Medulla oblongata (tissue), 1 donor: Measurements from ENCODE around the gene SYCN.
A peak's percentile ranks its signal among the peaks of the same experiment; 100 is the strongest.

Source experiments
- DNase-seq: peaks from one replicate; pipeline ENCODE4 v3.0.0-alpha.2; 2015; ENCODE audit errors: extremely low spot score

Gene SYCN

GRCh38 chr19:39171479-39172465 lies 32.3 kb downstream of the SYCN start:
- DNase-seq, result no peak

GRCh38 chr19:39170386-39171231 lies 33.5 kb downstream of the SYCN start:
- DNase-seq, result no peak

DNA sequence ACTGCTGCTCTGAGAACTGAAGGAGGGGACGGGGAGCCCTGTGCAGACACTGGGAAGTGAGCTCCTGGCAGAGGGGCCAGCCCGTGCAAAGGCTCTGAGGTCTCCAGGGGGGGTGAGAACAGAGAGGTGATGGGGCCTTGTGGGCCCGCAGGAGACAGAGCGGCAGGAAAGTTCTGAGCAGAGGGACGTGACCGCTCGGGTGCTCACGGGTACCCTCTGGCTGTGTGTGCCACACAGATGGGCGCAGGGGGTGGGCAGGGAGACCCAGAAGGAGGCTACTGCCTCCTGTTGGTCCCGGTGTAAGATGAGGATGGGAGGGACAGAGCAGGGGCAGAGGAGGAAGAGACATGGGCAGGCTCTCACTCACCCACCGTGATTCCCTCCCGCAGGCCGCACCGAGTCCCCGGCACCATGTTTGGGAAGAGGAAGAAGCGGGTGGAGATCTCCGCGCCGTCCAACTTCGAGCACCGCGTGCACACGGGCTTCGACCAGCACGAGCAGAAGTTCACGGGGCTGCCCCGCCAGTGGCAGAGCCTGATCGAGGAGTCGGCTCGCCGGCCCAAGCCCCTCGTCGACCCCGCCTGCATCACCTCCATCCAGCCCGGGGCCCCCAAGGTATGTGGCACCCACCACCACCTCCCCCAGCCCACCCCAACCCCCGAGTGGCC lies 34.8 kb downstream of the SYCN start:
- no peak for DNase-seq

DNA sequence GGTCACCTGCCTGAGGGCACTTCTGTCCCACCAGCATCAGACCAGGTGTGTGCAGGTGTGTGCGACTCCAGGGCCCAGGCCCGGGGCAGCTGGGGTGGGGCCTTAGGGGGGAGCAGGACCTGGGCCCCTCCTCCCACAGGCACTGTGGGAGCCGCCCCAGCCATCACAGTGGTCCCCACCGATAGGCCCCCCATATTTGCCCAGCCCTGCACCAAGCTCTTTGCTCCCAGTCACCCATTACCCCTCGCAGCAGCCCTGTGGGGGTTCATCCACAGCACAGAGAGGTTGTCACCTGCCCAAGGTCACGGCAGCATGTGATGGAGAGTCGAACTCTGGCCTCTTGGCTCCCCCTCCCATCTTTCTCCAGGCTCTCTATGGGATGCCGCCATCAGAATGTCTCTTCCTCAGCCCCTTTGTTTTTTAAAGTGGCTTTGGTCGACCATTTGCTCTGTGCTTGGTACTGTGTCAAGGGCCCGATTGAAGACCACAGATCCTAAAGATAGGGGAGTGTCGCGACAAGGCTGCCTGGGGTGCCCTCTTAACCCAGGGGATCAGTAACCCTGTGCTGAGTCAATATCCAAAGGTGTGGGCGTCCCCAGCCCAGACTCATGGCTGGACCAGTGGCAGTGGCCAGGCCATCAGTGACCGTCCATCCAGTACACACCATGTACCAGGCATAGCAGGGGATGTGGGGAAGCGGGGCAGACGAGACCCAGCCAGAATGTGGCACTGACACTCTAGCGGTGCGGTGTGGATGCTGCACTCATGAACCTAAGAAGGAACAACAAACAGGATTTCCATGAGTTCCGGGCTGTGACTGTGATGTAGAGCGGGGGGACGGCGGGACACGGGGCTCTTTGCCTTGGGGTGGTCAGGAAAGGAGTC lies 35.6 kb downstream of the SYCN start:
- DNase-seq, result no peak

DNA sequence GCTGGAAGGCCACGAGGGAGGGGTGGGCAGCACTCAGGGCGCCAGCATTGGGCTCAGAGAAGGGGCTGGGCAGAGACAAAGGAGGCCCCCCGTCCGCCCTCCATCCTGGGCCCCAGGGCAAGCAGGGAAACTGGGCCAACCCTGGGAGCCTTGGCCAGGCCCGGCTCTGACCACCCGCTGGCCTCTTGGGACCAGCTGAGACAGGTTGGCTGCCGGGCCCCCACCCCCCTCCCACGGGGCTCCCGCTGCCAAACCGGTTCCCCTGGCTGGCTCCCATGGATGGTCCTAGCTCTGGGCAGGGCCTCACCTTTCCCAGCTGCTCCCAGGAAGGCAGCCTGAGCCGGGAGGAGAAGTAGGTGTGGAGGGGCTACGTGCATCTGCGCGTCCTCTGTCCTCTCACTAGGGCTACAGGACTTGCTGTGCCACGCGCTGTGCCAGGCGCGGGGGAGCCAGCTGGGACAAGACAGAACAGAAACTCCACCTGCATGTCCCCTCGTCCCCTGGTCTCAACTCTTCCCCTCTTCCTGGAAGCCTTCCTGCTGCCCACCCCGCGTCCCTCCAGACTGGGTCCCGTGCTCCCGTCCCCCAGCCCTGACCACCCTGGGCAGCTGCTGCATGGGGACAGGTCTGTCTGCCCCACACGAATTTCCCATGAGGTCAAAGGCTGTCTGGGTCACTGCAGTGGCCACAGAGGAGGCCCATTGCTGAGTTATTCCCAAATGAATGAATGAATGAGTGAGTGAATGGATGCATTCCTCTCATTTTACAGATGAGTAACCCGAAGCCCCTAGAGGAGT lies 36.4 kb downstream of the SYCN start:
- no peak for DNase-seq

- peak; percentile 26 for DNase-seq
These were observed 37.3 kb downstream of the SYCN start for GRCh38 chr19:39166571-39167391.

GRCh38 chr19:39165857-39166256 lies 38.2 kb downstream of the SYCN start:
- DNase-seq, result no peak

DNA sequence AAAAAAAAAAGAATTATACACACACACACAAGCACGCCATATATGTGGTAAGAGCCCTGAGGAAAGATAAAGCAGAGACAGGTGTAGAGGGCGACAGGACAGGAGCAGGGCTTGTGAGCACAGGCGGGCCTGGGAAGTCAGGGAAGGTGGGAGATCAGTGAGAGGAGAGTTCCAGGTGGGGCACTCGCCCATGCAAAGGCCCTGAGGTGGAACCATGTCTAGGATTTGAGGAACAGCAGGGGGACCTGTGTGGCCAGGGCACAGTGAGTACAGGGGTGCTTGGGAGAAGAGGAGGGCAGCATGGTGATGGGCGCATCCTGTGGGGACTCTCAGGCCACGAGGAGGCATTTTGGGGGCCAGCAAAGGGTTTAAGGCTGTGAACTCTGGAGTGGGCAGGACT lies 39.8 kb downstream of the SYCN start:
- DNase-seq, result no peak

DNA sequence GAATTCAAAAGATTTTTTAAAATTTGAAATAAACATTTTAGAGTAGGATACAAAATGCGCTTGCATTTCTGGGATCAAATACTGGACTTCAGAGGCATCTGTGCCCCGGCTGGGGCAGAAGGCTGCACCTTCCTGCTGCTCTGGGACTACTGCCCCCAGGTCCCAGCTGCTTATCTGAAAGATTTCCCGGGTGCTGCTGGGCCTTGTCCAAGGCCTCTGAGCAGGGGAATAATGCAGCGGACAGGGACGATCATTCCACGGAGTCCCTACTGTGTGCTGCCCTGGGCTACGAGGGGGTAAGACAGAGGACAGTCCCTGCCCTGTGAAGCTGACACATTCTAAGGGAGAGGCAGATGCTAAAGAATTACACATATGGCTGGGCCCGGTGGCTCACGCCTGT lies 40.4 kb downstream of the SYCN start:
- no peak for DNase-seq

DNA sequence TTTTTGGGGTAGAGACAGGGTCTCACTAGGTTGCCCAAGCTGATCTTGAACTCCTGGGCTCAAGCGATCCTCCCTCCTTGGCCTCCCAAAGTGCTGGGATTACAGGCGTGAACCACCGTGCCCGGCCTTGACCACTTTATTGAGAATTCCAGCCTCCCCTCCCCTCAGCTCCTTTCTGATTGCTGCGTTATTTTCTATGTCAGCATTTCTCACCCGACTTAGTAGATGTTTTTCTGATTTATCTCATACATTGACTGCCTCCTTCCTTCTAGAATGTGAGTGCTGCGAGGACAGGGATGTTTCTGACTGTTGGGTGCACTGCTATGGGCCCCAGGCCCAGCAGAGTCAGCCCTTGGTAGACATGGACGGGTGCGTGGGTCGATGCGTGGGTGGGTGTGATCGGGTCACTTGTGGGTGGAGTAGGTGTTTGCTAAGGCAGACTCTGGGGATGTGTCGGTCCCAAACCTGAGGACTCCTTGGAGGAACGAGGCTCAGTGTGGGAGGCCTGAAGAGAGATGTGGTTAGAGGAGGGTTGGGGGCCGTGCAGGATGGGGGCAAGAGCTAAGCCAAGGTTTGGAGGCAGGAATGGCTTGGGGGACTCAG lies 41.5 kb downstream of the SYCN start:
- no peak for DNase-seq

GRCh38 chr19:39160889-39161672 lies 43.0 kb downstream of the SYCN start:
- no peak for DNase-seq

GRCh38 chr19:39160523-39160861 lies 43.6 kb downstream of the SYCN start:
- DNase-seq, result no peak

DNA sequence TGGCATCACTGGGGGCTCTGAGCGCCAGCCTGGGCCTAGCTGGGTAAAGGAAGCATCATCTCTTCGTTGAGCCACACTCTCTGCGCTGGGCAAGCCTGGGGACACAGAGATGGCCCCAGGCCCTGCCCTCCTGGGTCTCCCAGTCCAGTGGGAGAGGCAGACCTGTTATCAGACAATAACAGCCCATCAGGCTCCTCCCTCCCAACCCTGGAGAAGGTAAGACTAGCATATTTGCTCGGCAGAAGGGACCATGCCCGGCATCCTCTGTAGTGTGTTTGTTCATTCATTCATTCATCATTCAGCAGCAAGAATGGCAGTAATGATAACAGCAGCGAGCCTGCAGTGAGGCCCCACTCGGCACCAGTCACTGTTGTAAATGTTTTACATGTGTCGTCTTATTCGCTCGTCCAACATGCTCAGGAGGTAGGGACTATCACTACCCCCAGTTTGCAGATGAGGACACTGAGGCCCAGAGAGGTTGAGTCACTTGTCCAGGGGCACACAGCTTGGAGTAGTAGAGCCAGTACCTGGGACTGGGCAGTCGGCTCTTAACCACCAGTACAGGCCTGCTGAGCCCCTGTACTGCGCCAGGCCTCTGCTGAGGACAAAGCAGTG lies 45.3 kb downstream of the SYCN start:
- no peak for DNase-seq

DNA sequence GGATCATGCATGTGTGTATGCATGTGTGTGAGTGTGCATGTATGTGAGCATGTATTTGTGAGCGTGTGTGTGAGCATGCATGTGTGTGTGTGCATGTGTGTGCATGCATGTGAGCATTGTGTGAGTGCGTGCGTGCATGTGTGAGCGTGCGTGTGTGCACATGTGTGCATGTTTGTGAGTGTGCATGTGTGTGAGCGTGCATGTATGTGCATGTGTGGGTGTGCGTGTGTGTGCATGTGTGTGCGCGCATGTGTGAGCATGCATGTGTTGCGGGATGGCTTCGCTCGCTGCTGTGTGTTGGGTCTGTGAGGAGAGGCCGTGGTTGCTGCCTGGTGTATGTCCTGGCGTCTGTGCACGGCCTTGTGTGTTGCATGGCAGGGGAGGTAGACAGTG lies 46.1 kb downstream of the SYCN start:
- DNase-seq, result no peak

- no peak for DNase-seq
These were observed 46.6 kb downstream of the SYCN start for GRCh38 chr19:39157275-39157996.

- no peak for DNase-seq
These were observed 47.5 kb downstream of the SYCN start for GRCh38 chr19:39156326-39157230.
